Activated CD4-positive, alpha-beta T cell treated with anti-CD3 and anti-CD28 coated beads for 36 hours (primary cell): ENCODE measurements around the gene ENTPD6. TPM values are rescaled to one million over a fixed set of nuclear protein-coding genes. Genes with fewer than 3 reads are reported as not detected.

Source experiments
- ATAC-seq: fragments of 200-7000 bp; cut with Tn5 transposase; one replicate; pipeline ENCODE4 v1.10.0; 2021; ENCODE audit warnings: mild to moderate bottlenecking, moderate library complexity
- CTCF ChIA-PET: fragments of 350-600 bp; sonication (Branson Sonifier 250); formaldehyde crosslinking; loops from one replicate; lab custom pipeline; 2021; ENCODE audit warnings: antibody characterized with exemption; lab: Charles Lee
- POLR2A ChIA-PET: fragments of 350-600 bp; sonication (Branson Sonifier 250); formaldehyde crosslinking; loops from one replicate; lab custom pipeline; 2021; ENCODE audit warnings: antibody characterized with exemption, inconsistent platforms; lab: Charles Lee
- DNase-seq: peaks from one replicate; pipeline ENCODE4 v3.0.0-alpha.2; 2020
- H3K27ac Mint-ChIP-seq: one replicate; pipeline ENCODE4 v1.8.0; 2021; ENCODE audit warnings: mixed read lengths
- H3K27me3 Mint-ChIP-seq: one replicate; pipeline ENCODE4 v1.8.0; 2021; ENCODE audit warnings: mixed read lengths
- H3K36me3 Mint-ChIP-seq: one replicate; pipeline ENCODE4 v1.8.0; 2021; ENCODE audit warnings: low read depth, mixed read lengths
- H3K4me1 Mint-ChIP-seq: one replicate; pipeline ENCODE4 v1.8.0; 2021; ENCODE audit warnings: mixed read lengths
- H3K4me3 Mint-ChIP-seq: one replicate; pipeline ENCODE4 v1.8.0; 2021; ENCODE audit warnings: mild to moderate bottlenecking, moderate library complexity, mixed read lengths
- H3K9me3 Mint-ChIP-seq: one replicate; pipeline ENCODE4 v1.8.0; 2021; ENCODE audit warnings: low read depth, mixed read lengths
- intact Hi-C, 2 experiments: fragments of 100-400 bp; cut with DNase I in 1 of 2; cut with micrococcal nuclease in 1 of 2; formaldehyde crosslinking; loops; one replicate each; pipeline versions ENCODE4 v1.14.2 to v1.15.1; 2022 to 2024; cut with DNase I, micrococcal nuclease
- total RNA-seq, 2 experiments: library from RNA; stranded (reverse); gene quantifications; one replicate each; pipeline ENCODE4 v1.2.3, GENCODE V29; 2021

Gene ENTPD6
- total RNA-seq, 2 experiments from 2014 or later = 34.3 to 41.5 TPM

DNA sequence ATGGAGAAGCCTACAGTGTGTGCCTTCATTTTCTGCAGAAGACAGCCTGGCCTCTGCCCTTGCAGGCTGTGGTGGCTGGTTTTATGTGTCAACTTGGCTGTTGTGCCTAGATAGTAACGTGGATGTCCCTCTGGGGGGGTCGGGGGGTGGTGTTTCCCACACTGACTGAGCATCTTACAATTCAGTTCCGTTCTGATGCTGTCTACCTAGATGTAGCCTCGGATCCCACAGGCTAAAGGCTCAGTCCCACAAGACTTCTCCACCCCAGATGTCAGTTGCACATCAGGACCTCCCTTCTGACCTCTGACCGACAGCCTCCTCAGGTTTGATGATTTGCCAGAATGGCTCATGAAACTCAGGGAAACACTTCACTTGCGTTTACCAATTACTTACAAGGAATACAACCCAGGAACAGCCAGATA lies 56.7 kb downstream of the ENTPD6 start:
- ATAC-seq (no peak), DNase-seq (no peak)
- Mint-ChIP-seq H3K9me3 (no peaks in the 10 kb centered on the region), H3K27me3 (no peaks in the 10 kb centered on the region), H3K4me1 (peaks cover 53% of the 10 kb centered on the region), H3K36me3 (peaks cover 4% of the 10 kb centered on the region), H3K4me3 (no peak overlapping the region), H3K27ac (peak overlapping the region; percentile 45)
- POLR2A ChIA-PET = interaction anchor here (0.7 kb wide), 1 partner anchor 218 kb away, joined by 4 read pairs; no protein-coding TSS in a partner anchor
- CTCF ChIA-PET = interaction anchor here (0.9 to 1.0 kb wide), 2 partner anchors 9 to 255 kb away, joined by 3 to 4 read pairs; no protein-coding TSS in a partner anchor
- intact Hi-C loops = no loop called here

DNA sequence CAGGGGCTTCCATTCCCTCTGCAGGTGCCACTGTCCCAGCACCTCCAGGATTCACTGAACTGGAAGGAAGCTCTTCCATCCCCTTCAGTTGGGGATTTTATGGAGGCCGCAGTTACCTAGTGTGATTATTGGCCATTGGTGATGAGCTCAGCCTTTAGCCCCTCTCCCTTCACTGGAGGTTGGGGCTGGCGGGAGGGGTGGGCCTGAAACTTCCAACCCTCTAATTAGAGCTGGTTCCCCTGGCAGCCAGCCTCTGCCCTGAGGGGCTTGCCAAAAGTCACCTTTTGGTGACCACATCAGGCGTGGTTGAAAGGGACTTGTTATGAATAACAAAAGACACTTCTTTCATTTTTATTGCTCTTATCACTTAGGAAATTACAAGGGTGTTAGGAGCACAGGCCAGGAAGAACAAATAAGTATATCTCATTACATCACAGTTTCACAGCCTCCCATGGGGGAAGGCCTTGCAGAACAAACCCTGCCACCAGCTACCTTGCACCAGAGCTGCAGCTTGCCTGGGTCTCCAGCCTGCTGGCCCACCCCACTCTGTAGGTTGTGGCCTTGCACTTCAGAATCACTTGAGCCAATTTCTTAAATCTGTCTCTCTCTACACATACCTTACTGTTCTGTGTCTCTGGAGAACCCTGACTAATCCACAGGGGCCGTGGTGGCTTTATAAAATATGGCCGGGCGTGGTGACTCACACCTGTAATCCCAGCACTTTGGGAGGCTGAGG lies 57.3 kb downstream of the ENTPD6 start:
- ATAC-seq (no peak), DNase-seq (no peak)
- ChIA-PET CTCF (no interaction called here), POLR2A (no interaction called here)
- Mint-ChIP-seq H3K4me3 (no peak overlapping the region), H3K36me3 (peaks cover 4% of the 10 kb centered on the region), H3K9me3 (no peaks in the 10 kb centered on the region), H3K27me3 (no peaks in the 10 kb centered on the region), H3K27ac (no peak overlapping the region), H3K4me1 (peaks cover 54% of the 10 kb centered on the region)
- intact Hi-C loops = no loop called here

DNA sequence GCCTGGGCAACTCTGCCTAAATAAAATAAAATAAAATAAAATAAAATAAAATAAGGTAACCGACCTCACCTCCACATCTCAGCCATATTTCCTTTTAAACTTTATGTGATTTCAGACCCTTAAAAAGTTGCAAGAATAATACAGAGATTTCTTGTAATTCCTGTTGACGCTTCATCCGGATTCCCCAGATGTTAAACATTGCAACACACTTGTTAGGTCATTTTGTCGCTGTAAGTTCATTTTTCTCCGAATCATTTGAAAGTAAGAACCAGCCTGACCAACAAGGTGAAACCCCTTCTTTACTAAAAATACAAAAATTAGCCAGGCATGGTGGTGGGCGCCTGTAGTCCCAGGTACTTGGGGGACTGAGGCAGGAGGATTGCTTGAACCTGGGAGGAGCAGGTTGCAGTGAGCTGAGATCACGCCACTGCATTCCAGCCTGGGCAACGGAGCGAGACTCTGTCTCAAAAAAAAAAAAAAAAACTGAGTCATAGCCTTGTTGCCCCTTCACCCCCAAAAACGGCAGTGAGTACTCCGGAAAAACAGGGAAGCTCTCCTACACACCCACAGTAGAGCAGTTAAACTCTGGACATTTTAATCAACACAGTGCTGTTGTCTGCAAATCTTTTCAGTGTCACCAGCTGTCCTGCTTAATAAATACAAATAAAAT lies 58.2 kb downstream of the ENTPD6 start:
- ATAC-seq = no peak
- Mint-ChIP-seq H3K4me3 (no peak overlapping the region), H3K27me3 (no peaks in the 10 kb centered on the region), H3K4me1 (peaks cover 61% of the 10 kb centered on the region), H3K9me3 (no peaks in the 10 kb centered on the region), H3K36me3 (peaks cover 6% of the 10 kb centered on the region), H3K27ac (no peak overlapping the region)
- intact Hi-C loops = no loop called here
- no peak for DNase-seq
- CTCF ChIA-PET = interaction anchor here (1.0 kb wide), 1 partner anchor 75 kb away, joined by 3 read pairs; no protein-coding TSS in a partner anchor
- POLR2A ChIA-PET = no interaction called here

DNA sequence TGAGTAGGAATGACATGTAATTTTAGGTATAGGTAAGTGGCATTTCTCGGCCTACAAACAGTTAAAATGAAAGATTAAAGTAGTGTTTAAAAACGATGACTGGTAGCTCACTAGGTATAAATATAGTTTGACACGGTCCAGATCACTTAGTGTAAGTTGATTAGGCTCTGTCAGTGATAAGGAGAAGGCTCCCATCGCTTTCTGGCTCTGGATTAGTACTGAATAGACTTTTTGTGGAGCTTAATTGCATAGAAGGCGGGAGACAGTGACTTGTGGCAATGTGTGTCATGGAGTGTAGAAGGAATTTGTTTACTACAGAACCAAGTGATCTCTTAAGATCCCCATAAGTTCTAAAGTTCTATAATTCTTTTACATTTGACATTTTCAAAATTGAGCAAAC lies 59.1 kb downstream of the ENTPD6 start:
- intact Hi-C loops = no loop called here
- ATAC-seq (no peak), DNase-seq (no peak)
- Mint-ChIP-seq H3K27ac (peak overlapping the region; percentile 30), H3K36me3 (peaks cover 8% of the 10 kb centered on the region), H3K27me3 (no peaks in the 10 kb centered on the region), H3K9me3 (no peaks in the 10 kb centered on the region), H3K4me1 (peaks cover 61% of the 10 kb centered on the region), H3K4me3 (no peak overlapping the region)
- CTCF ChIA-PET = interaction anchor here (0.8 to 1.0 kb wide), 2 partner anchors 75 to 153 kb away, joined by 3 read pairs; no protein-coding TSS in a partner anchor
- POLR2A ChIA-PET = no interaction called here

DNA sequence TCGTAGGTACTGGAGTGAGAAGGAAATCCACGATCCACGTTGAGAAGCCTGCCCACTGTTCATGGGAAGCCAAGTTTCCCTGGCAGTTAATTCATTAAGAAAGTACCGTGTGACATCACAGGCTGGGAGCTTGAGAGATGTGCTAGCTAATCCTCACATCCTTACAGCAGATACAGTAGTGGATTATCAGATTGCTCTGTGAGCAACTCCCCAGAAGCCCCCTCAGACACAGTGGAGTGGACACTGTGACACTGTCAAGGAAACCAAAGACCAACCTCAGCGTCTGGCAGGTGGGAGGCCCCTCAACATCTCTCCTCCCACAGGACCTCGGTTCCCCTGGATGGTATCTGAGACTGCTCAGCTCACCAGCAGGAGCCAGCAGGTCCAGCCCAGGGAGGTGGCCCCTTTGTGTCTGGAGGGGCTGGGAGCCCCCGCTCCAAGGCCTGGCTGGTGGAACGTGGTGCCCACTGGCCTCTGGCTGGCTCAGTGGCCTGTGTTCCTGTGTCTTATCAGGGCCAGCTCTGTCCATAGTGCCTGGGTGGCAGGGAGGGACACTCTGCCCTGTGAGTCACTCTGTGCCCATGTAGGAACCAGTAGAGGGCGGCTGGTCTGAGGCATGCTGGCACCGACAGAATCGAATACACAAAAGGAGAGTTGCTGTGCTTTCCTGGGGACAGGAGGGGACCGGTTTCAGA lies 59.6 kb downstream of the ENTPD6 start:
- Mint-ChIP-seq H3K36me3 (peaks cover 13% of the 10 kb centered on the region), H3K4me3 (no peak overlapping the region), H3K4me1 (peaks cover 62% of the 10 kb centered on the region), H3K27me3 (no peaks in the 10 kb centered on the region), H3K9me3 (no peaks in the 10 kb centered on the region), H3K27ac (no peak overlapping the region)
- DNase-seq (no peak), ATAC-seq (no peak)
- intact Hi-C loops = no loop called here
- CTCF ChIA-PET = interaction anchor here (0.8 kb wide), 1 partner anchor 154 kb away, joined by 3 read pairs; no protein-coding TSS in a partner anchor
- POLR2A ChIA-PET = no interaction called here

DNA sequence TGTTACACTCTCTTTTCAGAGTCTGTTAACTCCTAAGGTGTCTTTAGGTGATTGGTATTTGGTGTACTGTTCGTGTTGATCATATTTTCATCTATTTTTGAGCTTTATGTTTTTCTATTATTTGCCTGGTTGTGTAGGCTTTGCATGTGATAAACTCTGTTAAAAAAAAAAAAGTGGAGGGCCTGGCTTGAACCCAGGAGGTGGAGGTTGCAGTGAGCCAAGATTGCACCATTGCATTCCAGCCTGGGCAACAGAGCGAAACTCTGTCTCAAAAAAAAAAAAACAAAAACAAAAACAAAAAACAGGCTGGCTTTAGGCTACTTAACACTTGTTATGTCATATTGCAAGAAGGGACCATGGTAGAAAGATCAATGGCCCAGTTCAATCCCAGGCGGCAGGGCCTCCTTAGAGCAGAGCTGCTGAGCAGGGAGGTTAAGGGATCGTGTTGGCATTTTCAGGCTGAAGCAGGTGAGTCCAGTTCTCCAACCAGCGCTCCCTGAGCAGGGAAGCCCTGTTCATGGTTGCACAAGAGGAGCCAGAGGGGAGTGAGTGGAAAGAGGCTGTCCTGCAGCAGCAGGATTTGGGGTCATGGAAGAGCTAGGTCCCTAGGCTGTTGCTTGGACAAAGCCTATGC lies 60.8 kb downstream of the ENTPD6 start:
- no peak for DNase-seq
- Mint-ChIP-seq H3K27ac (no peak overlapping the region), H3K4me3 (no peak overlapping the region), H3K4me1 (peaks cover 61% of the 10 kb centered on the region), H3K36me3 (peaks cover 24% of the 10 kb centered on the region), H3K27me3 (no peaks in the 10 kb centered on the region), H3K9me3 (no peaks in the 10 kb centered on the region)
- no peak for ATAC-seq
- POLR2A ChIA-PET = no interaction called here
- intact Hi-C loops = no loop called here
- CTCF ChIA-PET = interaction anchor here (1.3 kb wide), 1 partner anchor 37 kb away, joined by 4 read pairs; no protein-coding TSS in a partner anchor

DNA sequence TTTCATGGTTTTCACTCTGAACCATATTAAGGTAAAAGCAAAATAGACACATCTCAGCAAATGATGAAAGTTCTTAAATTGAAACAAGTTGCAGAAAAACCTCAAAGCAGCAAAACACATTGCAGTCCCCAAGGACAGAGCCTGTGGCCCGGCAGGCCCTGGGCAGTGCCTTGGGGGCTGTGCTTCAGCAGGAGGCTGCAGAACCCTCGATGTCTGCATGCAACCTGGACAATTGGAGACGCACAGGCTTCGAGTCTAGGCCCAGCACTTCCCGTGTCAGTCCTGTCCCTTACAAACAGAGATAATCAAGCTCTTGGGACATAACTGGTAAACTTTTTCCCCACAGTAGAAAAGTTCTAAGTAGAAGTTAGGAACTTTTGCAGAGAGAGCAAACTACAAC lies 61.6 kb downstream of the ENTPD6 start:
- no peaks in the 10 kb centered on the region for H3K27me3 Mint-ChIP-seq
- intact Hi-C loops = no loop called here
- no peak for ATAC-seq
- no peaks in the 10 kb centered on the region for H3K9me3 Mint-ChIP-seq
- no peak overlapping the region for H3K4me3 Mint-ChIP-seq
- POLR2A ChIA-PET = no interaction called here
- H3K27ac Mint-ChIP-seq = no peak overlapping the region
- H3K4me1 Mint-ChIP-seq = peaks cover 59% of the 10 kb centered on the region
- CTCF ChIA-PET = interaction anchor here (1.3 kb wide), 1 partner anchor 36 kb away, joined by 4 read pairs; no protein-coding TSS in a partner anchor
- DNase-seq = no peak
- H3K36me3 Mint-ChIP-seq = peaks cover 31% of the 10 kb centered on the region

DNA sequence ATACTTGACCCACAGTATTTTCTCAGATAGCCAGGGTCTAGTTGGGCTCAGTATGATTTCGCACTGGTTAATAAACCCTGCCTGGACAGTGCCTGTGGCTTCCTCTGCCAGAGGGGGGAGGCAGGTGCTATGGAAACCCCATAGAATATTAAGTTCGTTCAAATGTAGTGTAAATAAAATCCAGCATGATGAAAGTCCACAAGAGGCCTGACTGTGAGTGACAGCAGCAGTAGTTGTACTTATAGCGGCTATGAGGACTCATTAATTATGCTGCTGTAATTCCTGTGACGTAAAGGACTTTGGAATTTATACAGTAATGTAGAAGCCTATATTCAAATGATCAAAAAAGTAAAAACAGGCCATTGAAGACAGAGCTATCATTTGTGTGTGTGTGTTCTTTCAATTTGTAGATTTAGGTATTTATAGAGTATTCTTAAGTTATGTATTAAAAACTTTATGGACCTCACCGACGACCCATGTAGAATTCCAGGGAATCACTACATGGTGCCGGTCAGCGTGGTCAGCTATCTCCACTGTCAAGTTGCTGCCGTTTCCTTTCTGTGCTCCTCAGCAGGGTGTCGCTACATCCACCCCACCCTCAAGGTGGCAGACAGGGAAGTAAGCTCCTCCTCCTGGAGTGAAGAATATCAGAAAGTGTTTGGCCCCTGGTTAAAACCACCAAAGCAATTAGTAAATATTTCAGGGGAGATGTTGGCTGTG lies 62.4 kb downstream of the ENTPD6 start:
- CTCF ChIA-PET = interaction anchor here (0.6 to 1.6 kb wide), 2 partner anchors 8 to 84 kb away, joined by 3 to 7 read pairs; no protein-coding TSS in a partner anchor
- no peak for ATAC-seq
- Mint-ChIP-seq H3K4me3 (no peak overlapping the region), H3K36me3 (peaks cover 30% of the 10 kb centered on the region), H3K4me1 (peaks cover 51% of the 10 kb centered on the region), H3K27ac (no peak overlapping the region), H3K9me3 (no peaks in the 10 kb centered on the region), H3K27me3 (no peaks in the 10 kb centered on the region)
- POLR2A ChIA-PET = no interaction called here
- intact Hi-C loops = no loop called here
- no peak for DNase-seq

DNA sequence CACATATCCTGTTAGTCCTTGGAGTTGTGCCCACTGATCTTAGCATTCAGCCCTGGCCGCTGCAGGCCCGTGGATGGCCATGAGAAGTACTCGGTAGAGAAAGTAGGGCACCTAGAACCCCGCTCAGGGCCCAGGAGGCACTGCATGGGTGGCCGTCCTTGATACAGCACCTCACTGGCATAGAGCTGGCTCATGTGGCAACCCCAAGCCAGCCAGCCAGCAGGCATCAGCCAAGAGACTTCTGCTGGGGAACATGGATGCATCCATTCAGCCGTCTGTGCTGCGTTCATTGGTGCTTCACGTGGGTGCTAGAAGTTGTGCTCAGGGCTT lies 62.9 kb downstream of the ENTPD6 start:
- peaks cover 29% of the 10 kb centered on the region for H3K36me3 Mint-ChIP-seq
- peaks cover 47% of the 10 kb centered on the region for H3K4me1 Mint-ChIP-seq
- POLR2A ChIA-PET = no interaction called here
- CTCF ChIA-PET = interaction anchor here (0.6 to 1.6 kb wide), 2 partner anchors 8 to 84 kb away, joined by 3 to 7 read pairs; no protein-coding TSS in a partner anchor
- DNase-seq (no peak), ATAC-seq (no peak)
- H3K9me3 Mint-ChIP-seq = no peaks in the 10 kb centered on the region
- intact Hi-C loops = no loop called here
- H3K27ac Mint-ChIP-seq = peak overlapping the region; percentile 26
- no peaks in the 10 kb centered on the region for H3K27me3 Mint-ChIP-seq
- no peak overlapping the region for H3K4me3 Mint-ChIP-seq

DNA sequence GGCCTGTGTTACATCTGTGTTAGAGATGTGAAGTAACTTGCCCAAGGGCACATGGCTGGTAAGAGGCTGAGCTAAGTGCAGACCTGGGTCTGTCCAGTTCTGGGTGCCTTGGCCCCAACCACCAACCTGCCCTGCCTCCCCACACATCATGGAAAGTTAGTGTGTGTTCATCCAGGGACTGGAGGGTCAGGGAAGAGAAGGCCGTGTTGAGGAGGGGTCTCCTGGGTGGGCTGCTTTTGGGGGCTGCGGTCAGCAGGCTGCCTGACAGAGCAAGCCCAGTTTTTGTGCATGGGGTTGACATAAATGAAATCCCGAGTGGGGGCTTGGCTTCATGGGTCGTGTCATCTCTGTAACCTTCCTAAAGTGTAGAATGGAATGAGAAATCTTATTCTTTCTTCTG lies 63.3 kb downstream of the ENTPD6 start:
- intact Hi-C loops = no loop called here
- Mint-ChIP-seq H3K27me3 (no peaks in the 10 kb centered on the region), H3K27ac (peak overlapping the region; percentile 26), H3K4me3 (no peak overlapping the region), H3K4me1 (peaks cover 47% of the 10 kb centered on the region), H3K9me3 (no peaks in the 10 kb centered on the region), H3K36me3 (peaks cover 27% of the 10 kb centered on the region)
- CTCF ChIA-PET = interaction anchor here (1.6 to 1.7 kb wide), 2 partner anchors 9 to 22 kb away, joined by 5 to 7 read pairs; no protein-coding TSS in a partner anchor
- no peak for DNase-seq
- POLR2A ChIA-PET = no interaction called here
- no peak for ATAC-seq
